ENCODE data around the gene CELF1.
"Not testable (repeated sequence)": the region's sequence is repeated elsewhere in the genome, so short reads cannot be mapped to it uniquely, and the experiment has no call there.

The CELF1 gene

DNA sequence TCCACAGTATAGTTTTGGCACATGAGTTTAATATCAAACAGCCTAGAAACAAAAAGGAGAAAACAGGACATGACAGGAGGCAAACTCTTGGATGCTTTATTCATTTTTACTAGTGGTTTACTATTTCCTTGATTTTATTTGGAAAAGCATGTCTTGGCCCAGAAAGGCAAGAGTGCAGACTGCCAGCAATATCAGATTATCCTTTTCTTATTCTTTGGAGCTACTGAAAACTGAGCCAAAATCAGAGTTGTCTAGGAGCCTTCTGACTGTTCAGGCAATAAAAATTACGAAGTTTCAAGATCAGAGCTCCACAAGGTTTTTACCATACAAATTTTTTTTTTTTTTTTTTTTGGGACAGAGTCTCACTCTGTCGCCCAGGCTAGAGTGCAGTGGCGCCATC is 16.0 kb downstream of the CELF1 start:
- no peak for DNase-seq

DNA sequence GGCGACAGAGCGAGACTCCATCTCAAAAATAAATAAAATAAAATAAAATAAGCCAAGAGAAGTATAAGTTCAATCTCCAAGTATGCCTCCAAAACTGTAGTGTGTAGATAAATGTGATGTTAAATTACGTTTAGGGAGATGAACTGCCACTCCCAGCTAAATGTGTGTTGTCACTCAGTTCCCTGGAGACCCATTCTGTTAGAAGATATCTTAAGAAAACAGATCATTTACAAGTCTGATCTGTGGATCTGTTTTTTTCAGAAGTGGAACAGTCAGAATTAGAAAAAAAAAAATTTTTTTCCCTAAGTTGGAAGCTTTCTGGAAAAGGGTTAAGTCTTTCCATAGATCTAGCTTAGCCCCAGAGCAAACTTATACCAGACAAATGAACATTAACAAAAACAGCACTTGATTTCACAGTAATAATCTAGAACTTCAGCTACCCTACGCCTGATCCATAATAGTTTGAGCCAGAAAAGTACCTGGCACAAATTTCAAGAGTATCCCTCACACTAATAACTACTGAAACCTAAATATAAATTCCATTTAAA is 18.2 kb downstream of the CELF1 start:
- DNase-seq: no peak

DNA sequence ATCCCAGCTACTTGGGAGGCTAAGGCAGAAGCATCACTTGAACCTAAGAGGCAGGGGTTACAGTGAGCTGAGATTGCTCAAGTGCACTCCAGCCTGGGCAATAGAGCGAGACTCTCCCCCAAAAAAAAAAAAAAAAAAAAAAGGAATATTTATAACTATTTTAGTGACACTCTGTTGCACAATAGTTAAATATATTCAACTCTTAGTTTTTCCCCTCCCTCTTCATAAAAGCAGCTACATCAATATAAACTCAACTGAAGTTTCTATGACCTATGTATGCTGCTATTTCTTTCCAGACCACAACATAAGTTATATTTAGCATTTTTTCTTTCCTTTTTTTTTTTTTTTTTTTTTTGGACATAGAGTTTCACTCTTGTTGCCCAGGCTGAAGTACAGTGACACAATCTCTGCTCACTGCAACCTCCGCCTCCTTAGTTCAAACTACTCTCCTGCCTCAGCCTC is 19.2 kb downstream of the CELF1 start:
- DNase-seq: no peak

DNA sequence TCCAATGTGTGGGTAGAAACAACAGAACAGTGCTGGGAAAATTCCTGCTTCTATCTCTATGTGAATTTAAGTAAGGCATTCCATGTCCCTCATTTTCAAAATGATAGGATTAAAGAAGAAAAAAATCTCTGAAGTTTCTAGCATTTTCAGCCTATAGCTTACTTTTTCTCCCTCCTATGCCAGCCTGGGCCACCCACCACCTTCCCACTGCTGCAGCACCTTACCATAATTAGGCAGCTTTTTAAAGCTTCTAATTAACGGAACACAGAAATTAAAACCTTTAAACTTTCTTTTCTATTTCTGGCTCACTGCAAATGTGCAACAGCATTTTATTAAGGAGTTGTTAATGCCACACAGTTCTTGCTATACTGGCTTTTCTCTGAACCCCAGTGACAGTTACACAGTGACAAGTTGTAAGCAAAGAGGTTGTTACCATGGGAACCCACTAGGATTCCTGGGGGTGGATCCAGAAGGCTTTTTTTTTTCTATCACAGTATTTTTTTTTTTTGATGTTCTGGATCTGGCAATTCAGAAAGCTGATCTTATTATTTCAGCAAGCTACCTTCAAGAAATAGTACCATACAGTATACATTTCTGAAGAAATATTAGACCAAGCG is 20.2 kb downstream of the CELF1 start:
- no peak for DNase-seq

DNA sequence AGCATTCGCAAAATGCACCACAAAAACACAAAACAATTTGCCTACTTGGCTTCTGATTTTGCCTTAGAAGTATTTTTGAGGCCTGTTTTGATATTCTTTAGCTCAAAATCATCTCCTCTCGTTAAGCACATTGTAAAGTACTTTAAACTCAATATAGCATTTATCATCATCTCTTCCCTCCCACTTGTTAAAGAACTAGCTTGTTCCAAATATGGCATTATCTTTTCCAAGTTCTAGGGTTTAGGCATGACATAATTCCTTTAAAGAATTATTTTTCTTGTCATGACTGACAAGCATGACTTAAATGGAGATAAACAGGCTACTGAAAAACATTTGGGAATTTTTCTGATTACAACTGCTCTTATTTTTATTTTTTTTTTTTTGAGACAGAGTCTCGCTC is 21.3 kb downstream of the CELF1 start:
- DNase-seq: no peak

DNA sequence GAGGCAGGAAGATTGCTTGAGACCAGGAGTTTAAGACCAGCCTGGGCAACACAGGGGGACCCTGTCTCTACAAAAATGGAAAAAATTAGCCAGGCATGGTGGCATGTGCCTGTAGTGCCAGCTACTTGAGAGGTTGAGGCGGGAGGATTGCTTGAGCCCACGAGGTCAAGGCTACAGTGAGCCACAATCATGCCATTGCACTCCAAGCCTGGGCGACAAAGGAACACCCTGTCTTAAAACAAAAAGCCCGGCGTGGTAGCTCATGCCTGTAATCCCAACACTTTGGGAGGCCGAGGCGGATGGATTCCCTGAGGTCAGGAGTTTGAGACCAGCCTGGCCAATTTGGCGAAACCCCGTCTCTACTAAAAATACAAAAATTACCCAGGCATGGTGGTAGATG is 22.2 kb downstream of the CELF1 start:
- DNase-seq: not testable (repeated sequence)

DNA sequence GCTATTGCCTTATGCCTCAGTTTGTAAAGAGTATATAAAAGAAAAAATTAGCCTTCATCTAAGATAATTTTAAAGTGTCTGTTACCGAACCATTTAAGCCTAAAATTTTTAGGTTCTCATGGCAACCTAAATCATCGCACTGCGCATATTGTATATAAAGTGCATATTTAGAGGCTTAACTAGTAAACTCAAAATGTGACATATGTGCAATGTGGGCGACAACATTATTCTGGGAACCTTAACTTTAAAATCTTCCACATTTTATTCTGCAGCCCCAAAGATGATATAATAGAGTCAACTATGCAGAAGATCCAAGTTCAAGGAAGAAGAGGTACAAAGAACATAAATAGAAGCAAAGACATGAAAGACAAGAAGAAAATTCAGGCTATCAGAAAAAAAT is 23.0 kb downstream of the CELF1 start:
- DNase-seq: no peak

DNA sequence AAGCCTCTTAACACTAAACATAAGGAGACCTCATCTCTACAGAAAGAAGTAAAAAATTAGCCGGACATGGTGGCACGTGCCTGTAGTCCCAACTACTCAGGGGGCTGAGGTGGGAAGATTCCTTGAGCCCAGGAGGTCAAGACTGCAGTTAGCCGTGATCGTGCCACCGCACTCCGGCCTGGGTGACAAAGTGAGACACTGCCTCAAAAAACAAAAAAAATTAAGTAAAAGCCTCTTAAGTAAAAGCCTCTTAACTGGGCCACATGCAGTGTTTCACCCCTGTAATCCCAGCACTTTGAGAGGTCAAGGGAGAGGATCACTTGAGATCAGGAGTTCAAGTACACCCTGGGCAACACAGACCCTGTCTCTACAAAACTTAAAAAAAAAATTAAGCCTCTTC is 25.7 kb downstream of the CELF1 start:
- DNase-seq: no peak

DNA sequence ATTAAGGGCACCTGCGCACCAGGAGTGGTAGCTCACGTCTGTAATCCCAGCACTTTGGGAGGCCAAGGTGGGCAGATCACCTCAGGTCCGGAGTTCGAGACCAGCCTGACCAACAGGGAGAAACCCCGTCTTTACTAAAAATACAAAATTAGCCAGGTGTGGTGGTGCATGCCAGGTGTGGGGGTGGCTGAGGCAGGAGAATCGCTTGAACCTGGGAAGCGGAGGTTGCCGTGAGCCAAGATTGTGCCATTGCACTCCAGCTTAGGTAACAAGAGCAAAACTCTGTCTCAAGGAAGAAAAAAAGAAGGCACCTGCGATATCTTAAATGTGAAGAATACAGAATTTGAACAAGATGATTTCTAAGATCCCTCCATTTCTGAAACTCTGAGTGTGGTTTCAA is 26.9 kb downstream of the CELF1 start:
- not testable (repeated sequence) for DNase-seq

DNA sequence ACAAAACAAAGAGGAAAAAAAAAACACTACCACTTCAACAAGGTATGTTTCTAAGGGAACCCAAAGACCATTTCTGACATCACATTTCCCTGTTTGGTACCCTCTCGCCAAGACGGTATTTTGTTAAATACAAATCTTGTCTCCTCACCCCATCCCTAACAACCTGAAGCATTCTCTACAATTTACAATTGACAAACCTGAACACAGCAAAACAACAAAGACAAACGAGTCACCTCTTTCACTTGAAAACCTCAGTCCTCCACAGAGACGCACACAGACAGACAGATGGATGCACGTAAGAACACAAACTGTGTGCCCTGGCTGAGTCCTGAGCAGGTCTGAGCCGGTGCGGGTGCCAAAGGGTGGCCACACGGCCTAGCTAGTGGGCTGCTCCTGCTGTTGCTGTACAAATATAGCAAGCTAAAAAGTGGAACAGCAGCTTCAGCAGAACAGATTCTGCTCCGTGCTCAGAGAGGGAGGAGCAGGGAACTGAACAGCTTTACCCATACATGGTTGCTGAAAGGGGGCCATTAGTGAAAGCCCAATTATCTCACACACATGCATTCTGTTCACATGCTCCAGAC is 28.5 kb downstream of the CELF1 start:
- DNase-seq: no peak

DNA sequence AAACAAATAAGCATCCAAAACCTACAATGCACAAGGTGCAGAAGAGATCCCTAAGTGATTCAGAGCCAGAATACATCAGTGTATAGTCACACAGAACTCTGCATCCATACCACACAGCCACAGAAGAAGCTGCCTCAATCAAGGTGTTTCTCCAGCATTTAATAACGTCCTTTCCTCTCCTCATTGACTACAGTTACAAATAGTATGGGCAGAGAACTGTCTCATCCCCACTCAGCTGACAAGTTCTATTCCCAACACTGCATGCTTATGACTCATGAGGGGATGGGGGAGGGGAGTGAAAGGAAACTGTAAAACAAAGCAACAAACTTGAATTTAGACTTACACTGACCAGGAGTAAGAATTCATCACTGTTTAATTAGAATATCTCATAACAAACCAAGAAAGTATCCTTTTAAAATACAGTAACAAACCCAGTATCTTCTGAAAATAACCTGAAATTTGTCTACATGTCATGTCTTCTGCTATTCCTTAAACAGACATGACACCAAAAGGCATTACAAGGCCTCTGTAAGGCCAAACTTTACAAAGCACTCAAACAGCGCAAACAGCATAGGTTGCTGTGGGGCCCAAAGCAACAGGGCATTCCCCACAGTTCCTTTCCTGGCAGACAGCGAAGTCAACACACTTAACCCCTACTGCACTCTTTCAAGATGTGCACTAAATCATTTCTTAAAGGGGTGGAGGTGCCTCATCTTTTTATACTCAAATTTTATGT is 29.3 kb downstream of the CELF1 start:
- no peak for DNase-seq

DNA sequence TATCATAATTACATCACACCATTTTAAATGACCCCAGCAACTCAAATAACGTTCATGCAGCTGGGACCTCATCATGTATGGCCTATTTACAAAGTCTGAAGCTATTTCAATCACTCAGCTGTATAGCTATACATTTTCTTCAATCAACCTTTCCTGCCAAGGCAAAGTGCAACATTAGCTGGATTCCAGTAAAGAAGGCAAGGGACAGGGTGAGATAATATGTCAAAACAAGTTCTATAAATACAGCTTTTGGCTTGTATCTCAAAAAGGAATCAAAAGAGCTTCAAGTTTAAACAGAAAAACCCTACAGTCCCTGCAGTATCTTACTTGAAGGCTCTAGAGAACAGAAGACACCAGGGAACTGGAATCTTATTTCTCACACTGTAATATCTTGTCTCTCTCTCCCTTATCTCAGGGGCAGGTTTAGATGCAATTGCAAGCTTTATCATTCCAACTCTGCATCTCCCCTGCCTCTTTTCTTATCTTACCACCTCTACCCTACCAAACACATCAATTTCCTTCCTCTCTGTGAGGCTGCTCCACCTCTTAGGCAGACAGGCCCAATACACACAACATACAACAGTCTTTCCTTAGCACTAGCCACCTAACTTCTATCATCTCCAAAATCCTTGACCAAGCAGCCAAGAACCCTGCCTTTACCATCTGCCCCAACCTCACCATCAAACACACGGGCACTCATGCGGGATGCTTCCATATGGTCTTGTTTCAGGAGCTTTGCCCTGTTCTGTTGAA is 34.5 kb downstream of the CELF1 start:
- no peak for DNase-seq

DNA sequence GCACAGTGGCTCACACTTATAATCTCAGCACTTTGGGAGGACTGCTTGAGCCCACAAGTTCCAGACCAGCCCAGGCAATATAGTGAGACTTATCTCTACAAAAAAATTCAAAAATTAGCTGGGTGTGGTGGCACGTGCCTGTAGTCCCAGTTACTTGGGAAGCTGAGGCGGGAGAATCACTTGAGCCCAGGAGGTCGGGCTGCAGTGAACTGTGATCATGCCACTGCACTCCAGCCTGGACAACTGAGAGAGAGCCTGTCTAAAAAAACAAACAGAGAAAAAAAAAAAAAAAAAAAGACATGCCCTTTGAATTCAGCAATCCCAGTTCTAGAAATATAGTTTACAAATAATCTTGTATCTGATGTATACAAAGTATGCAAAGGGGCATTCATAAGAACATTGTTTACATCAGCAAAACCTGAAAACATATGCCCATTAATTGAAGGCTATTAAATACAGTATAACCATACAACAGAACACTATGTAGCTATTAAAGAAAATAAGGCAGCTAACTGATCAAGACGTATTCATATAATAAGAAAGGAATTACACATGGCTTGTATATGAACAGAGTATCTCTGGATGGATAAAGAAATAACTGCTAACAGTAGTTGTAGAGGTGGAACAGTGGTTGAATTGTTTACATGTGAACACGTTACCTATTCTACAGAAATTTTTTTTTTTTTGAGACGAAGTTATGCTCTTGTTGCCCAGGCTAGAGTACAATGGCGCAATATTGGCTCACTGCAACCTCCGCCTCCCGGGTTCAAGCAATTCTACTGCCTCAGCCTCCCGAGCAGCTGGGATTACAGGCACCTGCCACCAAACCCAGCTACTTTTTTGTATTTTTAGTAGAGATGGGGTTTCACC is 35.7 kb downstream of the CELF1 start:
- no peak for DNase-seq

DNA sequence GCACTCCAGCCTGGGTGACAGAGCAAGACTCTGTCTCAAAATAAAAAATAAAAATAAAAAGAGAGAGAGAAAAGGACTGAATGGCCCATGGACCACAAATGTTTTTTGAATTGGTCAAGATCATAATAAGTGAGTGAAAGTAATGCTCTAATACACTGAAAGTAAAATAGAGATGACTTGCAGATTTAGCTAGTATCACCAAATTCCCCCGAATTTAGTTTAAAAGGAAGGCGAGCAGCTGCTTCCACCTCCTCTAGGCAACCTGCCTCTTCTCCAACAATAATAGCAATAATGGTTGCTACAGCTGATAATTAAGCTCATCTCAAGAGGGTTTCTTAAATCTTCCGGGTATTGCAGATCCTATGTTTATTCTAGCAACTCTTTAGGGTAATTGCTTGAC is 36.8 kb downstream of the CELF1 start:
- DNase-seq: no peak

DNA sequence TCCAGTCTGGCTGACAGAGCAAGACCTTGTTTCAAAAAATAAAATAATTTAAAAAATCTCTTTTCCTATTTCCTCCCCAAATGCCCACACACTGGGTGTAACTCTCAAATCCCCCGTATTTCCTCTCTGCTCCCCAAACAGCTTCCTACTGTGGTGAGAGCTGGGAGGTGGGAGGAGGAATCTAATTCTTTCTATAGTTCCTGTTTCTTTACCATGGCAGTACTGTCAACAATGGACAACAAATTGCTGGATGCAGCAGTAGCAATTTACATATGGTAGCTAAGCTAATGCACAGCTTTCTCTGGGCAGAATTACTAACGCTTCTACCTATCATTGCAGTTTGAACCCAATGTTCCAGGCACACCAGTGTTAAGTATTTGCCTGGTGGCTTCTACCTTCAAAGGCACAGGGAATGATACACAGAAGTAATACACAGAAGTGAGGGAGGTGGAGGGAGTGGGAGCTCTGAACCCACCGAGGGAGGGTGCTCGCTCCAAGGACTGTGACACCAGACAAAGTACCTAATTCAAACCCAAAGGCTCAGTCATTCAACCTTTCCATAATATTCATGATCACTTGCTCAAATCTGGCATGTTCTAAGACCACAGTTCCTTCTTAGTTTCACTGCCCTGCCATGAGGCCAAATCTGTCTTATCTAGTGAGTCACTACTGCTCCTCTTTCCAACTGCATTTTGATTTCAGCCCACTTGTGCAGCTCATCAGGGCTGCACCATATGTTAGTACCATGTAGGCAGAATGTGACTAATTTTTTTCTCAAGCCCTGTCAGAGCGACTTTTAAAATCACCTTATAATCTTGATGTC is 37.9 kb downstream of the CELF1 start:
- DNase-seq: no peak

DNA sequence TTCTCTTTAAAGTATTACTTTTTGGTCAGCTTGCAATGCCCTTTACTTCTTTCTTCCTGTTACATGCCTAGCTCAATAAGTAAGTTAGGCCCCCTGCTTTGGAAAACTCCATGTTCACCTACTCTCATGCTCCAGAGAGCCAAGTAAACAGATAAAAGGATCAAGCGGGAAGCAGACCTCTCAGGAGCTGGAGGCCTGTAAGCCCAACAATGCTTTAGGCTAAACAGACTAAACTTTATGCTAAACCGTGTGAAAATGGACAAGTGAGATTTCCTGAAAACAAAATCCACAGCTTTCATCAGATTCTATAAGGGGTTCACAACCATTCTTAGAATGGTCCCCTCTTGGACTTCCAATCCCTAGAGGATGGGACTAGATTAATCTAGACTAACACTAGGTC is 40.2 kb downstream of the CELF1 start:
- no peak for DNase-seq

DNA sequence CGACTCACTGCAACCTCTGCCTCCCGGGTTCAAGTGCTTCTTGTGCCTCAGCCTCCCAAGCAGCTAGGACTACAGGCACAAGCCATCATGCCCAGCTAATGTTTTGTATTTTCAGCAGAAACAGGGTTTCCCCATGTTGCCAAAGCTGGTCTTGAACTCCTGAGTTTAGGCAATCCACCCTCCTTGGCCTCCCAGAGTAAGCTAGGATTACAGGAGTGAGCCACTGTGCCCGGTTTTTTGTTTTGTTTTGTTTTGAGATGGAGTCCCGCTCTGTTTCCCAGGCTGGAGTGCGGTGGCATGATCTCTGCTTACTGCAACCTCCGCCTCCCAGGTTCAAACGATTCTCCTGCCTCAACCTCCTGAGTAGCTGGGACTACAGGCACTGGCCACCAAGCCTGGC is 41.0 kb downstream of the CELF1 start:
- no peak for DNase-seq

DNA sequence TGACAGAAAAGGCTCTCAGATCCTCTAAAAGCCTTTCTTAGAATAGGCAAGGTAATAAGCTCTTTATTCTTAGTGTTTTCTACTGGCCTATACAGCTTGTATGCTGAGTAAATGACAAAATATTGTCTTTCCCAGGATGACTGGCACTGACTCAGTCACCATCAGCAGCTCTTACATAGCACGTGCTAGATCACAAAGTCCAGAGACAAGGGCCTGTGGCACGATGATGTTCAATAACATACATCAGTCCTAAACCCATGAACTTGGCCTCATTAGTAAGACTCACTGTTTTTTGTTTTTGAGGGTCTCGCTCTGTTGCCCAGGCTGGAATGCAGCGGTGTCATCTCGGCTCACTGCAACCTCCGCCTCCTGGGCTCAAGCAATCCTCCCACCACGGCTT is 42.7 kb downstream of the CELF1 start:
- DNase-seq: no peak

DNA sequence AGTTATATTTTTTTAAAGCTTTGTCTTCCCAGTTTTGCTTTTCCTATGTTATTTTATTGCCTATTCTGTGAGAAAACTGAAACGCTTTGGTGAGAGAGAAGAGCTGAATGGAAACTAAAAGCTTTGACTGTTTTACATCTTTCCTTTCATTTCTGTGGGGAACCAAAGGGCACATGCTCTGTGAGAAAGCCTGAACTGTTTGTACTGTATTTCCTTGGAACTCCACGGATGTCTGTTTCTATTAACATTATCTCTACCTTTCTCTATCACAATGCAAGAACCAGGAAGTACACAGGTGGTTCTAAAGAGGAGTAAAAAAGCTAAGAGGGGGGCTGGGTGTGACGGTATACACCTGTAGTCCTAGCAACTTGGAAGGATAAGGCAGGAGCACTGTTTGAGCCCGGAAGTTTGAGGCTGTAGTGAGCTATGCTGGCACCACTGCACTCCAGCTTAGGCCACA is 43.8 kb downstream of the CELF1 start:
- DNase-seq: no peak

DNA sequence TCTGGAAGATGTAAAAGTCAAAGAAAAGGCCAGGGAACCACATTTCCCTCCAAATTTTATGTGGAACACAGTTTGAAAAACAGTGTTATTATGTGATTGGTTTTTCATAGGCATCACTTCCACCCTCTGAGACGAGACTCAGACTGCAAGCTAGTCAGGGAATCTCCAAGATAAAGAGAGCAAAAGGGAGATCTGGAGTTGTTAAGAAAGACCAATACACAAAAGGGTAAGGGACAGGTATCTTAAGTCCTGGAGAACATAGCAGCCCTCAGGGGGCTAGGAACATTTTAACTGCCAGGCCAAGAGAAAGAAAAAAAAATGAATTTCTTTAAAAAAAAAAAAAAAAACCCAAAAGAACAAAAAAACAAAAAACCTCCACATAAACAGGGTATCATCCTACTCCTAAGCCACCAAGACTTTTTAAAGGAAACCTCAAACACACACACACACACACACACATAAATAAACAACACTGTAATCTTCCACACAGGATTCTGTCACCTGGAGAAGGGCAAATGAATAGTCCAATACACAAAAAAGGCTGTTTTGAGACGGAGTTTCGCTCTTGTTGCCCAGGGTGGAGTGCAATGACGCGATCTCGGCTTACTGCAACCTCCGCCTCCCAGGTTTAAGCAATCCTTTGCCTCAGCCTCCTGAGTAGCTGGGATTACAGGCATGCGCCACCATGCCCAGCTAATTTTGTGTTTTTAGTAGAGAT is 44.5 kb downstream of the CELF1 start:
- no peak for DNase-seq
